Calu3 (cell line): ENCODE data around the gene SMIM45.

Source experiments
- BruUV-seq: library from RNA; stranded (reverse); fragments of 400-500 nt; replicated peaks from 2 replicates; lab custom pipeline; 2021; lab: Mats Ljungman, UMichigan
- CTCF ChIA-PET: fragments of 300-600 bp; sonication (Branson Sonifier 250); formaldehyde crosslinking; loops from one replicate; lab custom pipeline; 2022; ENCODE audit warnings: antibody characterized with exemption; lab: Charles Lee
- DNase-seq: peaks from one replicate; pipeline ENCODE4 v3.0.0; 2022
- H3K27ac Mint-ChIP-seq: one replicate; pipeline ENCODE4 v1.8.0; 2022; ENCODE audit warnings: mixed read lengths; ENCODE audit not compliant: unreplicated experiment
- H3K27me3 Mint-ChIP-seq: one replicate; pipeline ENCODE4 v1.8.0; 2022; ENCODE audit warnings: mixed read lengths; ENCODE audit not compliant: unreplicated experiment
- H3K36me3 Mint-ChIP-seq: one replicate; pipeline ENCODE4 v1.8.0; 2022; ENCODE audit warnings: mild to moderate bottlenecking, moderate library complexity, mixed read lengths; ENCODE audit not compliant: insufficient read depth, unreplicated experiment
- H3K4me1 Mint-ChIP-seq: one replicate; pipeline ENCODE4 v1.8.0; 2022; ENCODE audit warnings: mild to moderate bottlenecking, low read depth, mixed read lengths; ENCODE audit not compliant: unreplicated experiment
- H3K4me3 Mint-ChIP-seq: one replicate; pipeline ENCODE4 v1.8.0; 2022; ENCODE audit warnings: mild to moderate bottlenecking, low read depth, moderate library complexity, mixed read lengths; ENCODE audit not compliant: unreplicated experiment
- H3K9me3 Mint-ChIP-seq: one replicate; pipeline ENCODE4 v1.8.0; 2022; ENCODE audit warnings: low read depth, mixed read lengths; ENCODE audit not compliant: unreplicated experiment
- intact Hi-C: fragments of 100-400 bp; cut with micrococcal nuclease; formaldehyde crosslinking; loops from one replicate; pipeline ENCODE4 v1.10.0; 2022; ENCODE audit not compliant: unreplicated experiment
- TF ChIP-seq, protein P1 (sequence below): fragments of 200-600 bp; IDR thresholded peaks from one replicate; pipeline ENCODE4 v1.8.0; 2022; ENCODE audit warnings: antibody characterized with exemption; ENCODE audit not compliant: unreplicated experiment

SMIM45 gene

DNA sequence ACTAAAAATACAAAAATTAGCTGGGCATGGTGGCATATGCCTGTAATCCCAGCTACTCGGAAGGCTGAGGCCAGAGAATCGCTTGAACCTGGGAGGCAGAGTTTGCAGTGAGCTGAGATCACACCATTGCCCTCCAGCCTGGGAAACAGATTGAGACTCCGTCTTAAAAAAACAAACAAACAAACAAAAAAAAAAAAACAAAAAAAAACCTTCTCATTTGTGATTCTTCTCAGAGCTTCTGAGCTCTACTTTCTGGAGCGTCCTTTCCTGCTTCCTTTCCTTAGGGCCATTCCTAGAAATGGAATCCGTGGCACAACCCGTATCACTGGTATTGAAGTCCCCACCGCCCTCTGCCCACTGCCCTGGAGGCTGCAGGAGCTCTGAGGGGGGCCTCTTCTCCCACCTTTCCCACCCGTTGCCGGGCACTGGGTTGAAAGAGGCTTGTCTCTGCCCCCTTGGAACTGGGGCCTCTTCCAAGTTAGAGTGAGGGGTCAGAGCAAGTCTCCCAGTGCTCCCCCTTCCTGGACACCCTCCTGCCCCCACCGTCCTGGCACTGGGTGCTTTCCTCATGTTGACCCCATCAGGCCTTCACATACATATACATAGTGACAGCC lies 35.1 kb upstream of the SMIM45 start:
- no peak overlapping the region for H3K4me3 Mint-ChIP-seq
- no peak overlapping the region for H3K27ac Mint-ChIP-seq
- H3K9me3 Mint-ChIP-seq, result no peaks in the 10 kb centered on the region
- no peak for DNase-seq
- peaks cover 49% of the 10 kb centered on the region for H3K27me3 Mint-ChIP-seq
- CTCF ChIA-PET, result interaction anchor here (1.2 kb wide), 2 partner anchors 9 to 24 kb away, joined by 3 to 6 read pairs; no protein-coding TSS in a partner anchor
- peaks cover 7% of the 10 kb centered on the region for H3K4me1 Mint-ChIP-seq
- TF ChIP-seq, protein P1, sequence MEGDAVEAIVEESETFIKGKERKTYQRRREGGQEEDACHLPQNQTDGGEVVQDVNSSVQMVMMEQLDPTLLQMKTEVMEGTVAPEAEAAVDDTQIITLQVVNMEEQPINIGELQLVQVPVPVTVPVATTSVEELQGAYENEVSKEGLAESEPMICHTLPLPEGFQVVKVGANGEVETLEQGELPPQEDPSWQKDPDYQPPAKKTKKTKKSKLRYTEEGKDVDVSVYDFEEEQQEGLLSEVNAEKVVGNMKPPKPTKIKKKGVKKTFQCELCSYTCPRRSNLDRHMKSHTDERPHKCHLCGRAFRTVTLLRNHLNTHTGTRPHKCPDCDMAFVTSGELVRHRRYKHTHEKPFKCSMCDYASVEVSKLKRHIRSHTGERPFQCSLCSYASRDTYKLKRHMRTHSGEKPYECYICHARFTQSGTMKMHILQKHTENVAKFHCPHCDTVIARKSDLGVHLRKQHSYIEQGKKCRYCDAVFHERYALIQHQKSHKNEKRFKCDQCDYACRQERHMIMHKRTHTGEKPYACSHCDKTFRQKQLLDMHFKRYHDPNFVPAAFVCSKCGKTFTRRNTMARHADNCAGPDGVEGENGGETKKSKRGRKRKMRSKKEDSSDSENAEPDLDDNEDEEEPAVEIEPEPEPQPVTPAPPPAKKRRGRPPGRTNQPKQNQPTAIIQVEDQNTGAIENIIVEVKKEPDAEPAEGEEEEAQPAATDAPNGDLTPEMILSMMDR, result no peak
- no TSS peak for BruUV-seq
- peaks cover 10% of the 10 kb centered on the region for H3K36me3 Mint-ChIP-seq
- intact Hi-C loops, result no loop called here

DNA sequence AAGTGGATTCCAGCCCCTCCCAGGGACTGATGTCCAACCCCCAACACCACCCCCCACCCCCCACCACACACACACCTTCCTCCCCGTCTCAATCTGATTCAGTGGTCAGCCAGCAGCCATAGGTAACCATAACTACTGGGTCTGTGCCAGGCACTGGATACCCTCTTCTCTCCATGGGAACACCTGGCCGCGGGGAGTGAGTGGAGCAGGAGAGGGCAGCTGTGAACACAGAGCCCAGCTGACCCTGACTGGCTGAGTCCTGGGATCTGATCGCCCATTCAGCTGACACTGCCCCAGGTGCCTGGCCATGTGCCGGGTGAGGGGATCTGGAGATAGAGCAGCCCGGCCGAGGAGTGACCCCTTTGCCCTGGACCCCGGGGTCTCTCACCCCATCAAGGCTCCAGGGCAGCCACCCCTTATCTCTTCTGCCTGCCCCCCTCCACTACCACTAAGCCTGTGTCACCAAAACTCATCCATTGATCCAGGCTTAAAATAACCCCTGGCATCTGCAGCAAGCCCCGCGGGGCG lies 34.5 kb upstream of the SMIM45 start:
- intact Hi-C loops, result no loop called here
- peaks cover 7% of the 10 kb centered on the region for H3K36me3 Mint-ChIP-seq
- H3K4me3 Mint-ChIP-seq, result no peak overlapping the region
- H3K4me1 Mint-ChIP-seq, result peaks cover 7% of the 10 kb centered on the region
- peaks cover 44% of the 10 kb centered on the region for H3K27me3 Mint-ChIP-seq
- TF ChIP-seq, protein P1, result no peak
- CTCF ChIA-PET, result no interaction called here
- DNase-seq, result no peak
- H3K9me3 Mint-ChIP-seq, result no peaks in the 10 kb centered on the region
- no peak overlapping the region for H3K27ac Mint-ChIP-seq
- BruUV-seq, result no TSS peak

DNA sequence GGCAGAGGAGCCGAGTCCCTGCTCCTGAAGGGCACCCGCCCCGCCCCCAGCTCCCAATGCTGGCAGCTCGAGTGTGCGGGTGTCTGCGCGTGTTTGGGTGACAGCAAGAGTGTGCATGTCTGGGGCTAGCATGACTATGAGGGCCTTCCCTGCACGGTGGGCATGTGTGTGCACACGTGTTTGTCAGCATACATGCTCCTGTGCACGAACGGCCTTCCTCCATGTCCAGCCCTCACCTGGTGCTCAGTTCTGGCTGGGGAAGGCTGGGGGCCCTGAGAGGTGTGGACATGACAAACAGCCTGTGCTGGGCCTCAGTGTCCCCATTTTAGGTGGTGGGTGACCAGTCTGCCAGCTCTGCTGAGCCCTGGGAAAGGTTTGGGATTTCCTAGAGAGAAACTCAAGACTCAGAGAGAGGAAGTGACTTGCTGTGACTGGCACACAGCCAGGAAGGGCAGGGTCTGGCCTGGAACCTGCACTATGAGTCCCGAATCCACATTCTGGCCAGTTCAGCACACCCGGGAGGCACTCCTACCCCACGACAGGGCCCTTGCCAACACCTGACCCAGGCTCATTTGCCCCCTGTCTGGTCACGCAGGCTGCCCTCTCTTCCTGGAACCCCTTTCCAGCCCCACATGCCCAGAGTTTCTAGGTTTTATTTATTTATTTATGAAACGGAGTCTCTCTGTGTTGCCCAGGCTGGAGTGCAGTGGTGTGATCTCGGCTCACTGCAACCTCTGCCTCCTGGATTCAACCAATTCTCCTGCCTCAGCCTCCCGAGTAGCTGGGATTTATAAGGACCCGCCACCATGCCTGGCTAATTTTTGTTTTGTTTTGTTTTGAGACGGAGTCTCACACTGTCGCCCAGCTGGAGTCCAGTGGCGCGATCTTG lies 33.8 kb upstream of the SMIM45 start:
- Mint-ChIP-seq H3K36me3 (peaks cover 8% of the 10 kb centered on the region), H3K27ac (no peak overlapping the region), H3K4me3 (no peak overlapping the region), H3K27me3 (peaks cover 42% of the 10 kb centered on the region), H3K9me3 (no peaks in the 10 kb centered on the region), H3K4me1 (peaks cover 7% of the 10 kb centered on the region)
- DNase-seq, result peak; percentile 77
- intact Hi-C loops, result no loop called here
- CTCF ChIA-PET, result no interaction called here
- no TSS peak for BruUV-seq
- TF ChIP-seq, protein P1, result no peak

DNA sequence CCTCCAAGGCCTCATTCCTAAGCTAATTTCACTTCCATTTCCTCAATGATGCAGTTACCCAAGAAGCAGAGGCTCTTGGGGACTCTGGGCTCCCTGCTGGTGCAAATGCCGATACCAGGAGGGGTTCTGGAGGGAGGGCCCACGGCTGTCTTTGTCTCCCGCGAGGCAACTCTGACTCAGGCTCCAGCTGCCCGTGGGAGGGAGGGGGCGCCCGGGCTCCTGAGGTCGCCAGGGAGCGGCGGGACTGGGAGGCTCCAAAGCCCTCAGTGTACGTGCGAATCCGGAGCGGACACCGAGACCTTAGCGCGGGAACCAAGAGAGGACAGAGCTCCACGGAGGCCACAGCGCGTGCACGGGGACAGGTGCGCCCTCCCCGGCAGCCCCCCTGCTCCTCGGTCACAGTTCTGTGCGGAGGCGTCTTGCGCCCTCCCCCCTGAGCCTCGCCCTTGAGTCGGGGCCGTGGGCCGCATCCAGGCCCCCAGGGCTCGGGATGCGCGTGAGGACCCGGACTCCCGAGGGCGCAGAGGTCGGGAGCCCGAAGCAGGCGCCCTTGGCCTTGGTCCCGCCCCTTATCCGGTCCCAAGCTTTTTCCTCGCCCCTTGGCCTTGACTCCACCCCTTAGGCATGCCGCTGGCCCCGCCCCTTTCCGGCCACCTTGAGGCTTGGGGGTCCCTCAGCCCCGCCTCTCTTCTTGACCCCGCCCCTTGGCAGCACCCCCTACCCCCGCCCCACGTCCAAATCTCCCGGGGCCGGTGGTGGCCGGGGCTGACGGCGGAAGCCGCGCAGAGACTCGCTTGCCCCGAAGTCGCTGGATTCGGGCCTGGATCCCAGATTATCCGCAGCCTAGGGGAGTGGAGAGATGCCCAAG lies 32.4 kb upstream of the SMIM45 start:
- intact Hi-C loops, result no loop called here
- Mint-ChIP-seq H3K36me3 (peaks cover 12% of the 10 kb centered on the region), H3K27me3 (peaks cover 39% of the 10 kb centered on the region), H3K27ac (no peak overlapping the region), H3K4me3 (peak overlapping the region; percentile 19), H3K9me3 (no peaks in the 10 kb centered on the region), H3K4me1 (peaks cover 7% of the 10 kb centered on the region)
- no TSS peak for BruUV-seq
- TF ChIP-seq, protein P1, result no peak
- no peak for DNase-seq
- CTCF ChIA-PET, result interaction anchor here (0.9 kb wide), 1 partner anchor 21 kb away, joined by 3 read pairs; no protein-coding TSS in a partner anchor
